ENCODE data around the gene PLCE1. TPM values are rescaled to one million over a fixed set of nuclear protein-coding genes. Genes with fewer than 3 reads are reported as not detected.
"Not testable (repeated sequence)": the region's sequence is repeated elsewhere in the genome, so short reads cannot be mapped to it uniquely, and the experiment has no call there.

The PLCE1 gene
- total RNA-seq, 2 donors from 2014 or later: 13.5 to 28.3 TPM

- H3K4me3 ChIP-seq: no peak overlapping the region
- no peaks in the 10 kb centered on the region for H3K27me3 ChIP-seq (replicated peaks; ENCODE audit: insufficient read depth)
- ATAC-seq (ENCODE audit: insufficient number of reproducible peaks, low FRiP score, low read depth) (no peak), DNase-seq (ENCODE audit: low spot score) (no peak)
- no peaks in the 10 kb centered on the region for H3K4me1 ChIP-seq (ENCODE audit: control insufficient read depth in 1 of 2, low read depth in 2 of 2)
- H3K27ac ChIP-seq: no peak overlapping the region
- H3K9me3 ChIP-seq: no peaks in the 10 kb centered on the region
- no peaks in the 10 kb centered on the region for H3K36me3 ChIP-seq
- TF ChIP-seq CTCF (IDR thresholded peaks at IDR 0.05): no peak
Observed at GRCh38 chr10:93954299-93954698, 39.4 kb upstream of the PLCE1 start.

- ATAC-seq (ENCODE audit: insufficient number of reproducible peaks, low FRiP score, low read depth): no peak
- H3K4me1 ChIP-seq (ENCODE audit: control insufficient read depth in 1 of 2, low read depth in 2 of 2): no peaks in the 10 kb centered on the region
- H3K27me3 ChIP-seq (replicated peaks; ENCODE audit: insufficient read depth): no peaks in the 10 kb centered on the region
- H3K36me3 ChIP-seq: no peaks in the 10 kb centered on the region
- H3K27ac ChIP-seq: no peak overlapping the region
- DNase-seq (ENCODE audit: low spot score): no peak
- H3K9me3 ChIP-seq: no peaks in the 10 kb centered on the region
- H3K4me3 ChIP-seq: no peak overlapping the region
- no peak for TF ChIP-seq CTCF (IDR thresholded peaks at IDR 0.05)
Observed at GRCh38 chr10:93954726-93955363, 38.9 kb upstream of the PLCE1 start.

DNA sequence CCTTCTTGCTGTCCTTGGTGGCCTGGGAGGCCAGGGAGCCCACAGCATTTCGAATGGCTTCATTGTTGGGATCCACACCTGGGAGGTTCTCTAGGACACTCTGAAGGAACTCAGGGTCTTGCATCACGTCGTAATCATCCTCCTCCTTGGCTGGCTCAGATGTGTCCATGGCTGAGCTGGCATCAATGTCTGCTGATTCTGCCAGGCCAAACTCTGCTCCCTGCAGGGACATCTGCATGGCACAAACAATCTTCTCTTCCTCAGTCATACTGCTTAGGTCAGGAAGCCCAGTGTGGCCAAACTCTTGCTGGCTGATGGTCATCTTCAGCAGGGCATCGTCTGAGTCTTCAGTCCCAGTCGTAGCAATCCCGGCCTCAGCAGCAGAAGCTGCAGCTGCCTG, 34.9 kb upstream of the PLCE1 start:
- DNase-seq (ENCODE audit: low spot score): no peak
- Histone ChIP-seq H3K9me3 (no peaks in the 10 kb centered on the region), H3K27me3 (replicated peaks; ENCODE audit: insufficient read depth) (no peaks in the 10 kb centered on the region), H3K4me1 (ENCODE audit: control insufficient read depth in 1 of 2, low read depth in 2 of 2) (no peaks in the 10 kb centered on the region), H3K4me3 (no peak overlapping the region), H3K36me3 (no peaks in the 10 kb centered on the region), H3K27ac (no peak overlapping the region)
- ATAC-seq (ENCODE audit: insufficient number of reproducible peaks, low FRiP score, low read depth): no peak
- no peak for TF ChIP-seq CTCF (IDR thresholded peaks at IDR 0.05)

DNA sequence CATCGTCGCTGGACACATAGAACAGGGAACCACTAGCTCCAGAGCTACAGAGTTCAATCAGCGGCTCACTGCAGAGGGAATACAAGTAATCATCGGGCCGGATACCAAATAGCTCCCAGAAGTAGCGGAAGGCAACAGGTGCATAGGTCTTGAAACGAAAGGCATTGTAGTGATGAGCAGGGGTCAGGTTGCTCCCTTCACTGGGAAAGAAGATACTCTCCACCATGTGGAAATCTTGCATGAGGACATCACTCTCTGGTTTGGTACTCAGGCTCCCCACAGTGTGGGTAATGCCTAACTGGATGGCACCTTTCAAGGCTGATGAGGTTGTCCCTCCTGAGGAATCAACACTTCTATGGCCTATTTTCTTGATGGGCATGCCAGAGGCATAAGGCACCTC, 32.7 kb upstream of the PLCE1 start:
- not testable (repeated sequence) for H3K9me3 ChIP-seq; H3K4me3 ChIP-seq; H3K36me3 ChIP-seq; H3K27ac ChIP-seq; H3K4me1 ChIP-seq (ENCODE audit: control insufficient read depth in 1 of 2, low read depth in 2 of 2); H3K27me3 ChIP-seq (replicated peaks; ENCODE audit: insufficient read depth); DNase-seq (ENCODE audit: low spot score); ATAC-seq (ENCODE audit: insufficient number of reproducible peaks, low FRiP score, low read depth)

GRCh38 chr10:93962973-93963372, 30.8 kb upstream of the PLCE1 start:
- Histone ChIP-seq H3K4me3 (no peak overlapping the region), H3K27ac (no peak overlapping the region), H3K27me3 (replicated peaks; ENCODE audit: insufficient read depth) (no peaks in the 10 kb centered on the region), H3K36me3 (no peaks in the 10 kb centered on the region), H3K4me1 (ENCODE audit: control insufficient read depth in 1 of 2, low read depth in 2 of 2) (no peaks in the 10 kb centered on the region), H3K9me3 (no peaks in the 10 kb centered on the region)
- TF ChIP-seq CTCF (IDR thresholded peaks at IDR 0.05): no peak
- DNase-seq (ENCODE audit: low spot score) (no peak), ATAC-seq (ENCODE audit: insufficient number of reproducible peaks, low FRiP score, low read depth) (no peak)

DNA sequence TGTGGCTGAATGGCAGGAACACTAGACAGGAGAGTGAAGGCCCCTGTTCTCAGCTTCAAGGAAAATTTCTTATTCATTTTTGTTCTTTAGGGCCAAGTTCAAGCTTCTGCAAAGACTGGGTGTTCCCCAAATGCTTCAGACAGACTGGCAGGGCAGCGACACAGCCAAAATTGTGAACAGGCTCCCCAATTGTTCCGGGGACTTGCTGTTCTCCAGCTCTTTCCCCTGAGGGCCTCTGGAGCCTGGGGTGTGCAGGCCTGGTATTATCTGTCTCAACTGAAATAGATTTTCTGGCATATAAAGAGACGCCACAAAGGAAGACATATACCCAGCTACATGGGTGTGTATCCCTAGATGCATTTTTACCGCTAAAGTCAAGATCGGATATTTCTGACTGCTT, 30.3 kb upstream of the PLCE1 start:
- no peak for ATAC-seq (ENCODE audit: insufficient number of reproducible peaks, low FRiP score, low read depth)
- no peak overlapping the region for H3K27ac ChIP-seq

More for the DNA sequence above, 30.3 kb upstream of the PLCE1 start:
- Histone ChIP-seq H3K4me1 (ENCODE audit: control insufficient read depth in 1 of 2, low read depth in 2 of 2) (no peaks in the 10 kb centered on the region), H3K9me3 (no peaks in the 10 kb centered on the region), H3K27me3 (replicated peaks; ENCODE audit: insufficient read depth) (no peaks in the 10 kb centered on the region), H3K4me3 (no peak overlapping the region), H3K36me3 (no peaks in the 10 kb centered on the region)
- no peak for TF ChIP-seq CTCF (IDR thresholded peaks at IDR 0.05)
- DNase-seq (ENCODE audit: low spot score): no peak
